Panc1 (cell line): Measurements from ENCODE around the gene TSPAN14.

ENCODE experiments used
- POLR2AphosphoS5 ChIP-seq: IDR thresholded peaks from 2 replicates; pipeline ENCODE4 v1.6.1; 2012; ENCODE audit warnings: mild to moderate bottlenecking, low read depth, low read length, moderate library complexity
- SIN3A ChIP-seq: IDR thresholded peaks from 2 replicates; pipeline ENCODE4 v1.6.1; 2012; ENCODE audit warnings: low read depth, mild to moderate bottlenecking, low read length, moderate library complexity, borderline replicate concordance; ENCODE audit not compliant: insufficient read depth
- TCF7L2 ChIP-seq: IDR thresholded peaks from 2 replicates; pipeline ENCODE4 v1.6.1; 2011; ENCODE audit warnings: mild to moderate bottlenecking, low read depth, low read length, inconsistent platforms
- TF ChIP-seq, protein P1 (sequence below): fragments of 450-650 bp; IDR thresholded peaks from 2 replicates; pipeline ENCODE4 v1.5.1; 2017; ENCODE audit warnings: mild to moderate bottlenecking

DNA sequence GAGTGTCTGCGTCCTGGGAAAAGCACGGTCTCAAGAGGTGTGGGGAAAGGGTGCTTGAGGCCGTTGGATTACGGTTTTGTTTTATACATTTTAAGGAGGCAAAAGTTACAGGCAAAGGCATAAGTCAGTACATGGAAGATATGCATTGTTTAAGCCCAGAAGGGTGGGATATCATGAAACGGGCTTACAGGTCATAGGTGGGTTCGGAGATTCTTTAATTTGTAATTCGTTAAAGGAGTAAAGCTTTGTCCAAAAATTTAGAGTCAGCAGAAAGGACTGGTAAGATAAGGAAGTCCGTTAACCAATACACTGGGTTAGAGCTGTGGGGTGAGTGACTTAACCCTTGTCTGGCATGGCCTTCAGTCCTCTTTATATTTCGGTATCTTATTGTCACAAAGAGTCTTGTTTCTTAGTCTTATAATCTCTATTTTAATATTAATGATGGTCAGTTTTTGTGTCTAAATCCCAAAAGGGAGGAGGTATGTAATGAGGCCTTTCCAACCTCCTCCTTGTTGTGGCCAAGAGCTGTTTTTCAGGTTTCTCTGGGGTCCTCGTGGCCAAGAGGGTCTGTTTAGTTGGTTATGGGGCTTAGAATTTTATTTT is 12.7 kb downstream of the TSPAN14 start:
- TF ChIP-seq, protein P1, sequence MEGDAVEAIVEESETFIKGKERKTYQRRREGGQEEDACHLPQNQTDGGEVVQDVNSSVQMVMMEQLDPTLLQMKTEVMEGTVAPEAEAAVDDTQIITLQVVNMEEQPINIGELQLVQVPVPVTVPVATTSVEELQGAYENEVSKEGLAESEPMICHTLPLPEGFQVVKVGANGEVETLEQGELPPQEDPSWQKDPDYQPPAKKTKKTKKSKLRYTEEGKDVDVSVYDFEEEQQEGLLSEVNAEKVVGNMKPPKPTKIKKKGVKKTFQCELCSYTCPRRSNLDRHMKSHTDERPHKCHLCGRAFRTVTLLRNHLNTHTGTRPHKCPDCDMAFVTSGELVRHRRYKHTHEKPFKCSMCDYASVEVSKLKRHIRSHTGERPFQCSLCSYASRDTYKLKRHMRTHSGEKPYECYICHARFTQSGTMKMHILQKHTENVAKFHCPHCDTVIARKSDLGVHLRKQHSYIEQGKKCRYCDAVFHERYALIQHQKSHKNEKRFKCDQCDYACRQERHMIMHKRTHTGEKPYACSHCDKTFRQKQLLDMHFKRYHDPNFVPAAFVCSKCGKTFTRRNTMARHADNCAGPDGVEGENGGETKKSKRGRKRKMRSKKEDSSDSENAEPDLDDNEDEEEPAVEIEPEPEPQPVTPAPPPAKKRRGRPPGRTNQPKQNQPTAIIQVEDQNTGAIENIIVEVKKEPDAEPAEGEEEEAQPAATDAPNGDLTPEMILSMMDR = no peak
- TF ChIP-seq POLR2AphosphoS5 (no peak), SIN3A (no peak), TCF7L2 (no peak)
